Head of caudate nucleus (tissue), 42 donors: Measurements from ENCODE around the gene RUFY4.

ENCODE experiments used
- DNase-seq, 42 donors: peaks; one replicate each; pipeline versions ENCODE4 v3.0.0 to v3.0.0-alpha.2; 2020 to 2021; ENCODE audit warnings: mixed read lengths in 7 of 42
- intact Hi-C: fragments of 100-400 bp; cut with DNase I; formaldehyde crosslinking; loops from one replicate; pipeline ENCODE4 v1.15.0; 2022

RUFY4 gene

GRCh38 chr2:218125626-218126080 is 56.6 kb downstream of the RUFY4 start, which contains the start of gene CXCR2:
CXCR2 (plus strand) TSS chr2:218126028; CDS start chr2:218134802, 8,774 bp downstream.
- intact Hi-C loops, result no loop called here
- DNase-seq, result peak in 12 of 42 donors; percentile 12 to 46 (median 24)

- intact Hi-C loops, result no loop called here
- no peak for DNase-seq
Measured at GRCh38 chr2:218127929-218128455, 58.9 kb downstream of the RUFY4 start.

GRCh38 chr2:218128781-218129457 is 59.9 kb downstream of the RUFY4 start:
- intact Hi-C loops, result no loop called here
- DNase-seq, result no peak

GRCh38 chr2:218129458-218130135 is 60.5 kb downstream of the RUFY4 start:
- no peak for DNase-seq
- intact Hi-C loops, result no loop called here

GRCh38 chr2:218130377-218130776 is 61.3 kb downstream of the RUFY4 start:
- intact Hi-C loops, result no loop called here
- no peak for DNase-seq

- intact Hi-C loops, result no loop called here
Measured at GRCh38 chr2:218130822-218131221, 61.8 kb downstream of the RUFY4 start.

GRCh38 chr2:218137514-218137913 is 68.5 kb downstream of the RUFY4 start:
- intact Hi-C loops, result no loop called here
- DNase-seq, result no peak

More at GRCh38 chr2:218130822-218131221, 61.8 kb downstream of the RUFY4 start:
- no peak for DNase-seq

DNA sequence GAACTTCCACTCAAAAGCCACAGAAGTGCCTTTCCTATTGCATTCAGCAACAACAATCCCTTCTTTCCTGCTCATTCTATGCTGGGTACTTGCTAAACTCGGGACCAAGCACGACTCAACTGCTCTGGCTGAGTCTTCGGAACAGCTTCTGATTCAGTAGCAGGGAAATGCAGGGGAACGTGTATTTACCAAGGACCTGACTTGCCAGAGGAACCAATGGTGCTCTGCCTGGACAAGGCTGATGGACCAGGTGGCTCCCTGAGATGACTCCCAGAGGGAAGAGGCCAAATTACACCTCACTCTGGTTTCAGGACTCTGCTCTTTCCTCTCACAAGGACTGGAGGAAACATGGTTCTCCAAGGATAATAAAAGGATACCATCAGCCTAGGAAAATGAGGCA is 69.0 kb downstream of the RUFY4 start:
- no peak for DNase-seq
- intact Hi-C loops, result no loop called here
